ENCODE results near the gene ALCAM.

GRCh38 chr3:105525531-105525930, 158.8 kb downstream of the ALCAM start:
- no peak for TF ChIP-seq POLR2AphosphoS5 (IDR thresholded peaks at IDR 0.05; ENCODE audit: low read depth, low read length)
- no peak for TF ChIP-seq CTCF (IDR thresholded peaks at IDR 0.05)
- no peak for TF ChIP-seq REST (IDR thresholded peaks at IDR 0.05; ENCODE audit: insufficient read depth in 1 of 2, low read depth in 2 of 2, low read length in 1 of 2)

All from Panc1 (cell line).